Pancreas (tissue), 10 donors: ENCODE data around the gene IGFN1. TPM values are rescaled to one million over a fixed set of nuclear protein-coding genes. Genes with fewer than 3 reads are reported as not detected.
A peak's percentile ranks its signal among the peaks of the same experiment; 100 is the strongest.

Experiments
- ATAC-seq, 4 donors: fragments of 200-7000 bp; cut with Tn5 transposase; one replicate each; pipeline versions ENCODE4 v1.8.0 to v1.9.1; 2020; ENCODE audit warnings: mild to moderate bottlenecking in 4 of 4, moderate library complexity in 4 of 4
- DNase-seq, 6 donors: peaks; one replicate each; pipeline ENCODE4 v3.0.0-alpha.2; 2020
- FAIRE-seq: peaks from 2 replicates; lab custom pipeline; 2012; peaks lifted over from hg19 to GRCh38; lab: Jason Lieb, UNC
- H3K27ac ChIP-seq, 4 donors: fragments of 200-600 bp; sonication (generic); 1 replicate in 3 of 4; 2 replicates in 1 of 4; pipeline versions ENCODE4 v1.5.0 to v1.8.0; 2020
- H3K27me3 ChIP-seq, 4 donors: fragments of 200-600 bp; one replicate each; pipeline ENCODE4 v1.8.0; 2021
- H3K36me3 ChIP-seq, 3 donors: fragments of 200-600 bp; sonication (generic) in 1 of 3; one replicate each; pipeline versions ENCODE4 v1.5.0 to v1.8.0; 2020 to 2021
- H3K4me1 ChIP-seq, 3 donors: fragments of 200-600 bp; one replicate each; pipeline ENCODE4 v1.8.0; 2021
- H3K4me3 ChIP-seq, 4 donors: fragments of 200-600 bp; sonication (generic) in 2 of 4; one replicate each; pipeline versions ENCODE4 v1.5.0 to v1.8.0; 2020 to 2021
- H3K9me3 ChIP-seq, 4 donors: fragments of 200-600 bp; one replicate each; pipeline ENCODE4 v1.8.0; 2021
- CTCF ChIP-seq, 4 donors: fragments of 200-600 bp; sonication (generic) in 3 of 4; IDR thresholded peaks; one replicate each; pipeline versions ENCODE4 v1.5.0 to v1.8.0; 2021; ENCODE audit warnings: antibody characterized with exemption in 4 of 4
- WGBS, 2 donors: extraction: QIAGEN DNeasy Blood & Tissue Kit; methylation state at CpG; one replicate each; pipeline ENCODE4 v1.1.7; 2013; 5-methylcytosine and 5-hydroxymethylcytosine counted together
- intact Hi-C, 3 donors: fragments of 100-400 bp; cut with DNase I; formaldehyde crosslinking; loops; one replicate each; pipeline versions ENCODE4 v1.11.1 to v1.14.2; 2022
- polyA plus RNA-seq, 2 donors: library from polyadenylated mRNA; stranded (reverse); fragments of 200-250 nt; gene quantifications; one replicate each; pipeline ENCODE4 v1.2.3, GENCODE V29; 2013
- total RNA-seq, 6 donors: library from RNA; stranded (reverse); fragmentation: NEBNext Ultra II Directional in 4 of 6; extraction: Animal tissue kit (Norgen Biotek cat#: 25700) in 4 of 6; gene quantifications; one replicate each; pipeline versions ENCODE4 v1.2.1 to v1.2.4, GENCODE V29; 2021 to 2023
- donor health status: healthy with polysubstance abuse.
- donor health status: DM: no; HTN: no; CAD: no; lungs with moderate emphysema.
- donor health status: DM: no; HTN: no; CAD: no.
- donor health status: control.
- donor health status: control.
- donor health status: Bipolar disorder and iron deficiency.
- donor health status: DM: yes; HTN: yes; CAD: no.
- donor health status: DM: no; HTN: no; CAD: no.
- donor health status: DM: no; HTN: no; CAD: no.
- donor health status: DM: yes; HTN: yes; CAD: no.

IGFN1 gene
- total and polyA plus RNA-seq, 8 donors: 4.1 to 48.4 (median 14.6) TPM

DNA sequence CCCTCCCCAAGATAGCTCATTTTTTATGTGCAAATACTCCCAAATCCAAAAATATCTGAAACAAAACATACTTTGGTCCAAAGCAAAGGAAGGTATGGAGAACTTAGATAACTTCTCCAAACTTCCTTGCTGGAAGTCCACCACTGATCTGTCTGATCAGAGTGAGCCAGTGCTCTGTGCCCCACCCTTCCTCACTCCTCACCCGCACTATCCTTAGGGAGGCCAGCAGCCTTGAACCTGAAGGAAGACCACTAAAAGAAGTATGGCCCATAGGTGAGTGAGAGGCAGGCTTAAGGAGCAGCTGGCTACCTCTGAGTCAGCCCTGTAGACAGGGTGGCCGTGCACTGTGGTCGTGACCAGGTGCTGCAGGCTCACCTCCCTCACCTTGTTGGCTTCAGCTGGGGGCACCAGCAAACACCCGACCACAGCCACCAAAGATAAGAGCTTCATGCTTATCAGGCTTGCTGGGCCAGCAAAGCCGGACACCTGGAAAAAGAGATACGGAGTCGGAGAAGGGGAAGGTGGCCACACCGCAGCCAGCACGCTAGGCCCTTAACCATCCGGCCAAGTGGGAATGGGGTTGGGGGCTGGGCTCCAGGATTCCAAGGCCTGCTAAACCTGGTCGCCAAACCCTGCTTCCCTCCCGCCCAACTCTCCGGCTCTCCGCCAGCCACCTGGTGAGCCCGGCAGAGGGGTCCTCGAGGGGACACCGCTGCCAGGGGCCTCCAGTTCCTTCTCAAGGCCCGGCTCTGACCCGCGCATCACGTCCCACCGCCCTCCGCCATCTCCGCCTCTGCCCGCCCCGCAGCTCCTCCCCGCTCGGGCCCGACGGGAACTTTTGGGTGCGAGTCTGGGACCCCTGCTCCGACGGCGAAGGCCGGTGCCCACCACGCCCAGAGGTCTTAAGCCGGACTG, 36.9 kb upstream of the IGFN1 start:
- ATAC-seq: peak; percentile 70 to 86 (median 80)
- no peaks in the 10 kb centered on the region for H3K36me3 ChIP-seq
- H3K27me3 ChIP-seq: no peaks in the 10 kb centered on the region
- H3K9me3 ChIP-seq: no peaks in the 10 kb centered on the region
- H3K4me3 ChIP-seq: peak overlapping the region; percentile 44 to 87 (median 82)
- no peak for TF ChIP-seq CTCF (IDR thresholded peaks at IDR 0.05)
- H3K27ac ChIP-seq: peak overlapping the region; percentile 51 to 75 (median 60)
- DNase-seq: no peak
- peaks cover 3 to 8% (median 7%) of the 10 kb centered on the region in 3 donors for H3K4me1 ChIP-seq
- no peak for FAIRE-seq
- 1 to 2% methylated on average over 28 to 37 of the region's 37 CpGs for WGBS, 2 donors
- intact Hi-C loops: no loop called here

GRCh38 chr1:201154389-201155165, 36.0 kb upstream of the IGFN1 start, which contains the start of gene TMEM9:
TMEM9 (minus strand) TSS chr1:201154474; CDS start chr1:201153923, 551 bp downstream.
- FAIRE-seq (no peak), DNase-seq (peak; percentile 97 to 100 (median 98)), ATAC-seq (peak; percentile 97 to 99 (median 98))
- TF ChIP-seq CTCF (IDR thresholded peaks at IDR 0.05): no peak
- WGBS, 2 donors: 7 to 8% methylated on average over 28 to 31 of the region's 31 CpGs
- intact Hi-C loops: no loop called here
- Histone ChIP-seq H3K9me3 (no peaks in the 10 kb centered on the region), H3K36me3 (no peaks in the 10 kb centered on the region), H3K27ac (peak within 1 kb of the TSS; percentile 51 to 75 (median 60)), H3K4me1 (peaks cover 3 to 8% (median 7%) of the 10 kb centered on the region in 3 donors), H3K4me3 (peak within 1 kb of the TSS; percentile 44 to 87 (median 82)), H3K27me3 (no peaks in the 10 kb centered on the region)

DNA sequence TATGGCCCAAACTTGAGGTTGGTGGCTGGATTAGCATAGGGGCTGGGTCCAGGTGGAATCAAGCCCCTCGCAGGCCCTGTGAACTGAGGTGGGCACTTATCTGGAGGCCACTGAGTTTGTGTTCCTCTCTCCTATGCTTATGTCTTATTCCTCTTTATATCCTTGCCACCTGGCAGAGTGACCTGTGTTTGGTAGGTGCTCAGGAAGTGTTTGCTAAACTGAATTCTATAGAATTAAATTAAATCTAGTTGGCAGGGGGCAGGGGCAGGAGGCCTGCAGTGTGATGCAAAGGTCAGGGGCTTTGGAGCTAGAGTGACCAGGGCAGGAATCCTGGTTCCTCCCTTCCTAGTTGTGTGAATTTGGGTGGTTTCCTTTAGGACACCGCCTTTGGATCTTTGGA, 35.3 kb upstream of the IGFN1 start:
- Histone ChIP-seq H3K9me3 (no peaks in the 10 kb centered on the region), H3K4me3 (no peak overlapping the region), H3K4me1 (peaks cover 3 to 8% (median 7%) of the 10 kb centered on the region in 3 donors), H3K27ac (no peak overlapping the region), H3K27me3 (no peaks in the 10 kb centered on the region), H3K36me3 (no peaks in the 10 kb centered on the region)
- FAIRE-seq: no peak
- WGBS, 2 donors: 82 to 100% methylated on average over 2 of the region's 2 CpGs
- DNase-seq: no peak
- ATAC-seq: no peak
- intact Hi-C loops: no loop called here
- TF ChIP-seq CTCF (IDR thresholded peaks at IDR 0.05): no peak

DNA sequence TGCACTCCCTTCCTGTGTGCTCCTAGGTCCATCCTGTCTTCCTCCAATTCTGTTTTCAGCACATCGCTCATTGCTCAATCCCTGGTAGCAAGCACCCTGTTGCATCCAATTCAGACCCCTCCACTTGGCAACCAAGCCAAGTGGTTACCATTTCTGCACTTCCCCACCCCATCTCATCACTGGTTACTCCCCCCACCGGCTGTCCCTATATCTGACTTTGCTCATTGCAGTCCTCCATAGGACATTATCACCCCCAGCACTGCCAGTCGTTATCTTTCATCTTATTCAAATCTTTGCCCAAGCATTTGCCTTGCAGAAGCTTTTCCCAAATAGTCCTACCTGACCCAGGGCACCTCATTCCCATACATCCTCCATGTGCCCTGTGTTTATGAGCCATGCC, 34.3 kb upstream of the IGFN1 start:
- no peak for ATAC-seq
- Histone ChIP-seq H3K4me3 (no peak overlapping the region), H3K27ac (no peak overlapping the region), H3K4me1 (peaks cover 3 to 8% (median 7%) of the 10 kb centered on the region in 3 donors), H3K9me3 (no peaks in the 10 kb centered on the region), H3K27me3 (no peaks in the 10 kb centered on the region), H3K36me3 (no peaks in the 10 kb centered on the region)
- intact Hi-C loops: no loop called here
- no peak for DNase-seq
- 81 to 83% methylated on average over 3 of the region's 3 CpGs for WGBS, 2 donors
- no peak for FAIRE-seq
- no peak for TF ChIP-seq CTCF (IDR thresholded peaks at IDR 0.05)
